DMS 273 (cell line): ENCODE data around the gene LDLRAD2.

Experiments used
- DNase-seq: peaks from one replicate; lab custom pipeline; 2025; ENCODE audit not compliant: unreplicated experiment; lab: John Stamatoyannopoulos, UW

LDLRAD2 gene

DNA sequence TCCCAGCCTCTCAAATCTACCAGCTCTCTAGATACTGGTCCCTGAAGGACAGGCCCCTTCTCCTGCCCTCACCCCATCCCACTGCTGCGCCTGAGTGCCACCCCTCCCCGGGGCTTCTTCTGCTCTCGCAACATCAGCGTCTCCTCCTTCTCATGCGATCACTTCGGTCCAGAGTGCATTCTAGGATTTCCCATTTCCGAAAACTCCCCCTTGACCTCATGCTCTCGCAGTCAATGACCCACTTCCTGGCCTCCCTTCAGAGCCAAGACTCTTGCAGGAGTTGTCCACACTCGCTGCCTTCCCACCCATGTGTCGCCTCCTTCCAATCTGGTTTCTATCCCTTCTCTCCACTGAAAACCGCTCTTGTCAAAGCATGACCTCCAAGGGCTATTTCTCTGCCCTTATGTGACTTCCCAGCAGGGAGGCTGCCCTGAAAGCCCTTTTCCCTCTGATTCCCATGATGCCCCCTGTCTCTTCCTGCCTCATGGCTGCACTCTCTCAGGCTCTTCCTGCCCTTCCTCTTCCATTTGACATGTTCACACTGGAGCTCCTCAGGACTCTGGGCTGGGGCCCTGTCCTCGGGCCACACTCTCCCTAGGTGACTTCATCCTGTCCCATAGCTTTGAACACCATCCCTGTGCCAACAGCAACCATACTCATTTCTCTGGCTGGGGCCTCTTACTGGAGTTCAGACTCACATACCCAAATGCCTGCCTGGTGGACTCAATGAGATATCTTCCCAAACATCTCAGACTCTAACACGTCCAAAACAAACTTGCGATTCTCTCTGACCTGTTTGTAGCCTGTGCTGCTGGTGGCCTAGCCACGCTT is 46.0 kb downstream of the LDLRAD2 start:
- DNase-seq = no peak

DNA sequence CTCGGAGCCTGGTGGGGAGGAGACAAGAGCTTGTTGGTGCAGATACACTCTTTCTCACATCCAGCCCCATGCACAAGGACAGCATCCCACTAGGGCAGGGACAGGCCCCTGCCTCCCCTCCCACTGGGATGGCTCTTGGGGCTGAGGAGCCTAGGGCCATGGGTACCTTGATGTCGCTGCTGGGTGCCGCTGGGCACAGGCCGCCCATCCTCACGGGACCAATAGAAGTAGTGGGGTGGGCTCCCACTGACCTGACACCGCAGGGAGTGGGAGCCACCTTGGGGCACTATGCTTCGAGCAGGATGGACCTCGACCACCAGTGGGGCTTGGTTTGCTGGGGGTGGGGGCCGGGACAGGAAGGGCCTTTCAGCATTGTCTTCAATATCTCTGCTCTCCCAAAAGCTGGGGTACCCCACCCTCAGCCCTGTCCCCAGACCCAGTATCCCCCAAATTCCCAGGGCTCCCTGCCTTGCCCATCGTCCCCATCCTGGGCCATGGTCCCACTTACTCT is 47.7 kb downstream of the LDLRAD2 start:
- no peak for DNase-seq

DNA sequence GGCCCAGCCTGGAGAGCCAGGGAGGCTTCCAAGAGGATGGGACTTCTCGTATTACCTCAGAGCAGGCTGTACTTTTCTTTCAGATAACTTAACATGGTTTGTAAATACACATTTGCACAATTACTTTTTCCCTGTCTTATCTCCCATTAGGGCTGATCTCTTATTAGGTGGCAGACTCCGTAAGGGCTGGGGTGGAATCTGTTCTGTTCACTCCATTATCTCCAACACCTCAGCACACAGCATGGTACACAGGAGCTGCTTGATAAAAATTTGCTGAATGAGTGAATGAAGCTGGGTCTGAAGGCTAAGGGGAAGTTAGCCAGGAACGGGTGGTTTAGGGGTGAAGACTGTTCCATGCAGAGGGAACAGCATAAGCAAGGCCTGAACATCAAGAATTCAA is 48.9 kb downstream of the LDLRAD2 start:
- no peak for DNase-seq

GRCh38 chr1:21861602-21862429 is 49.8 kb downstream of the LDLRAD2 start:
- DNase-seq = no peak

GRCh38 chr1:21863981-21864380 is 51.9 kb downstream of the LDLRAD2 start:
- DNase-seq = no peak

DNA sequence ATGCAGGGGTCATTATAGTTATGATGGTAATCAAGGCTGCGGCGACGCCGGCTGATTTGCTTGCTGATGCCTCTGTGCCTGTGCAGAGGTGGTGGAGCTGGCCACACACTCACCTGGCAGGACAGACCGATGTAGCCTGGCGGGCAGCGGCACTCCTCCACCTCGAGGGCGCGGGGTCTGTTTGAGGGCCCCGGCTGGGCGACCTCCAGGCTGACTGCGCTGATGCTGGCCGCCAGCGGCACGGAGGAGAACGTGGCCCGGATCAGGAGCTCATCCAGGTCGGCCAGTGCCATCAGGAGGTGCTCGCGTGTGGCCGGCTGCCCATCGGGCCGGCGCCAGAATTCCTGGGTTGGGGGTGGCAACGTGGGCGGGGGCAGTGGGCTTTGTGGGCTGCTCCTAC is 52.7 kb downstream of the LDLRAD2 start:
- DNase-seq = no peak

GRCh38 chr1:21865609-21865942 is 53.5 kb downstream of the LDLRAD2 start:
- no peak for DNase-seq

DNA sequence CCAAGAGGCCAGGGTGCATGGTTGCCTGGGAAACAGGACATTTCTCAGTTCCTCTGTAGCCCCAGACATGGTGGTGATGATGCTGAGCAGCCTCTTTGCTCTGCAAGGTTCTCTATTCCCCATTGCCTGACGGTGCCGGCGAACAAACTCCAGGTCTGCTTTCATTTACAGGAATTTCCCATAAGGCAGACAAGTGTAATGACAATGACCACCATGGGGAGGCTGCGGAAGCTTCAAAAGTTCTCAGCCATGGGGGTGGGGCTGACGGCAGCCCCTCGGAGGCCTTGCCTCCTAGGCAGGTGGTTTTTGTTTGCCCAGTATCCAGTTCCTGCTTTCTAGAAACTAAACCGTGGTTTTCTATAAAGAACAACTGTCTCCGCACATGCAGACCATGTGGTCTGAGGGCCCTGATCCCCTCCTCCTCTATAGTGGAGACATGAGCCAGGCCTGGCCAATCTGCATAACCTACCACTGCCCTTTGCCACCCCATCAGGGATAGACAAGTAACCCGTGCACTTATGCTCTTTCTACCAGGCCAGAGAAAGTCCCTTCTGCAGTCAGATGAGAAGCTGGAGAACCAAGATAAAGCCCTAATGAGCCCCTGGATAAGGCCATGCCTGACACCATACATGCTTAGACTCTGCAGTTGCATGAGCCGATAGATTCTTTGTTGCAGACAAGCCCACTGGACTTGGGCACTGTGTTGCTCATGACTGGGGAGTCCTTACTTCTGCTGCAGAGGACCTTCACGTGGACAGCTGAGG is 54.1 kb downstream of the LDLRAD2 start:
- DNase-seq = peak; percentile 52

DNA sequence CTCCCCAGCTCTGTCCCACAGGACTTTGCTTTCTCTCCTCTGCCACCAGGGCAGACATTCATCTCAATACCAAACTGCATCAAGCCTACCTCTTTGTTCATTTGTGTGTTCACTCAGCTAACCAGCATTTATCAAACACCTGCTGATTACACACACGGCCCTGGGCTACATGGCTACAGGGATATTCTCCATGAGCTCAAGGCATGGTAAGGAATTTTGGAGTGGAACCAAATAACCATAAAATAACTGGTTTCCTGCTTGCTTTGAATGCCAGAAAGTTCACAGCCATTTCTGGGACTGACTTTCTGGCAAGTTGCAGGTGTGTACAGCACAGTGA is 54.6 kb downstream of the LDLRAD2 start:
- DNase-seq = no peak

GRCh38 chr1:21867451-21867996 is 55.5 kb downstream of the LDLRAD2 start:
- DNase-seq = no peak

- no peak for DNase-seq
Measured at GRCh38 chr1:21868482-21868881, 56.4 kb downstream of the LDLRAD2 start.

DNA sequence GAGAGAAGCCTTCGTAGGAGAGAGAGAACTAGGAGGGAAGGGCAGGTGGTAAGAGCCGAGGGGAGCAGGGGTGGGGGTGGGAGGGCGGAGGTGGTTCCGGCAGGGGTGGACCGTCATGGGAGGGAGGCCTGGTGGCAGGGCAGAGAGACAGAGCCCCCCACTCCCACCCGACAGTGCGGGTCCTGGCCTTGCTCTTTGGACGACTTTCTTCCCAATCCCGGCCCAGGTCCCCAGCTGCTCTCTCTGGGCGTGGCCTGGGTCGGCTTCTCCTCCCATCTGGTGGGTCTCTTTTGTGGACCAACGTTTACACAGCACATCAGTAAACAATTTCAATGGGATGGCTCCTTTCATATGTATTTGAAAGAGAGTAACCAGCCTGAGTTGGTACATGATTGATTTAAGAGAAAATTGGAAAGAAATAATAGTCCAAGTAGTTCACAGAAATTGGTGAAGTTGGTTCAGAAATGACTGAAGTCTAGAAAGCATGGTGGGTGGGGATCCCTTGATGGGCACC is 56.9 kb downstream of the LDLRAD2 start:
- peak; percentile 62 for DNase-seq

DNA sequence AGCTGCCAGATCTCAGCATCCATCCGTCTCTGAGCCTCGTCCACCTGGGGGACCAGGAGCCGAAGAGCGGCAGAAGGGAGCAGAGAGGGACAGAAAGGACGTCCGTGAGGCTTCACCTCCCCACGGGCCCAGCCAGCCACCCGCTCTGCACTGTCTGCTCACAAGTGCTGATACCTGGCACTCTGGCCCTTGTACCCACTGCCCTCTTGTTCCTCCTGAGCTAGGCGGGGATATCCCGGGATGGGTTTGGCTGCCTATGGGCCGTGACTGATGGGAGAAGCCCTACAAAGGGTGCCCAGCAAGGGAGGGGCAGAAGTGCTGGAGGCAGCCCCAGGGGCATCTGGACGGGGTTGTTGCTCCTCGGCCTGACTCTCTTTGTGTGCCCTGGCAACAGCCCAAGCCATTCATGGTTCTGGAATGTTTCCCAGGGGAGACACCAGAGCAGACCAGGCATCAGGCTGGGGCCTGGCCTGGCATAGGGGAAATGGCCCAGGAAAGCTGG is 57.6 kb downstream of the LDLRAD2 start:
- DNase-seq = peak; percentile 94

DNA sequence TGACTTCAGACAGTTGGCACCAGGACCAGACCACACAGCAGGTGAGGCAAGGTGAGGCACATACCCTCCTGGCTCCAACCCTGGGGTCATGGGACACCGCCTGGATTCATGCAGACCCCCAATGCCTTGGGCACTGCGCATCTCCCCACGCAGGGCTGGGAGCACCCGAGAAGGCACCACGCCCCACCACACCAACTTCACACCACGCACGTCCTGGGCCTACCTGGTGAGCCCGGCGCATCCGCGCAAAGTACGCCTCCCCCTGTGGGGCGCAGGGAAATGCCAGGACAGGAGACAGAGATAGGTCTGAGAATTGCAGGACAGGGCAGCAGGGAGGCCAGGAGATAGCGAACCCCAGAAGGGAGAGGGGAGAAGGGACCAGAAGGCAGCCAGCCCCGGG is 58.5 kb downstream of the LDLRAD2 start:
- DNase-seq = no peak

GRCh38 chr1:21871943-21872342 is 59.9 kb downstream of the LDLRAD2 start:
- DNase-seq = no peak

DNA sequence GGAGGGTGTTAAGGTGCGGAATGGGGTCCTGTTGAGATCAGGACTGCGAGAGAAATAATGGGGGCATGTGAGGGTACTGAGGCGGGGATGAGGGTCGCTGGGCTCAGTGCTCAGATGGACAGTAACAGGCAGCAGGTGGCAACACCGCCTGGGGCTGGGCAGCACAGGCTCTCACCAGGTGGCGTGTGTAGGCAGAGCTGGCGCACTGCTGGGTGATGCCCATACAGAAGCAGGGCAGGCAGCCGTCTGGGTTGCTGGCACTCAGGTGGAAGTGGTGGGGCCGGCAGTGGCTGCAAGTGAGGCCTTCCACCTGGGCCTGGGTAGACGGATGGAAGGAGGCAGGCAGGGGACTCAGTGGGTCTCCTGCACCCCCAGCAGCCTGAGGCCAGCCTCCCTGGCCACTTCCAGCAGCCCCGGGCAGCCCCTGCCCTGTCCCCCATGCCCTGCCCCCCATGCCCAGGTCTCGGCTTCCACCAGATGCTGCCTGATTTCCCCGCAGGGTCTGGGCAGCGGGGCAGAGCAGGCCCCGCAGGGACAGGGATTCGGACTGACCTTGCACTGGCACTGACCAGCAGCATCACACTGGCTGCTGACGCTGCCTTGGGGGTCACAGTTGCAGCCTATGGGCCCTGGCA is 60.5 kb downstream of the LDLRAD2 start:
- peak; percentile 18 for DNase-seq

DNA sequence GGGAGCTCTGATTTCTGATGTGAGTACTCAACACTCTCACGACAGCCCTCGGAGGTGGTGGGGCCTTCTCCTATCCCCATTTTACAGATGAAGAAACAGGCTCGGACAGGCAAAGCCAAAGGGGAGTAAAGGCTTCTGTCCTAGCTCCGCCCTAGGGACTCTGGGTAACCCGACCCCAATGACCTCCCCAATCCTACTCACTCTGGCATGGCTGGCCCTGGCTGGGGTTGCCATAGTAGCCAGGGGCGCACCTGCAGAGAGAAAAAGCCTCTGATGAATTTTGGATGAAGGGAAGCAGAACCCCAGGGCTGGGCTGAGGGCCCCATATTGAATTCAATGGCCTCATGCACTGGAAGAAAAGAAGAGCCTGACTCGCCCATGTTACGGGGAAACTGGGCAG is 61.1 kb downstream of the LDLRAD2 start:
- DNase-seq = no peak

DNA sequence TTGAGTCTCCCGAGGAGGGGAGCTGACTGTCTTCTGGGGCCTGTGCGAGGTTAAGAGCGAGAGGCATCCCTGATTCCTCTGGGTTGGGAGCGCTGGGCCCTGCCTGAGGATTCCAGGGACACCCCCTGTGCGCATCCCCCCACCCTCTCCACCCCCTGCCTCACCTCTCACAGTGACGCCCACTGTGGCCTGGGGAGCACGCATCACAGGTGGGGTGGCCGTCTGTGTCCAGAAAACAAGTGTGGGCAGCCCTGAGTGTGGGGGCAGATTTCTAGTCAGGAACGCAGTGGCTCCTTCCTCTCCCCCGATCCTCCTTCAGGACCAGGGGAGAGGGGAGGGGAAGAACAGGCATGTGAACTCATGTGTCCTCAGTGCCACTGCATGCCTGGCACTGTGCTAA is 61.7 kb downstream of the LDLRAD2 start:
- no peak for DNase-seq

GRCh38 chr1:21874328-21874727 is 62.3 kb downstream of the LDLRAD2 start:
- DNase-seq = no peak
